HK-2 (cell line): ENCODE data around the gene SUSD6.
"Not testable (repeated sequence)": the region's sequence is repeated elsewhere in the genome, so short reads cannot be mapped to it uniquely, and the experiment has no call there.

Experiments
- DNase-seq: peaks from one replicate; pipeline ENCODE4 v3.0.0-alpha.2; 2018; ENCODE audit not compliant: unreplicated experiment

The SUSD6 gene

DNA sequence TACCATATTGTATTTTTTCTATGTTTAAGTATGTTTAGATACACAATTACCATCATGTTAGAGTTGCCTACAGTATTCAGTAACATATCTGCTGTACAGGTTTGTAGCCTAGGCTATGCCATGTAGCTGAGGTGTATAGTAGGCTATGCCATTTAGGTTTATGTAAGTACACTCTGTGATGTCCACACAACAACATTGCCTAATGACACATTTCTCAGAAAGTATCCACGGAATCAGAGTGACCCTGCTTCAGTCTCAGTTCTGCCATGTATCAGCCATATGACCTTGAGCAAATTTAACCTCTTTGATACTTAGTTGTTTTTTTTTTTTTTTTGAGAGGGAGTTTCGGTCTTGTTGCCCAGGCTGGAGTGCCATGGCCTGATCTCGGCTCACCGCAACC lies 12.7 kb downstream of the SUSD6 start:
- no peak for DNase-seq

DNA sequence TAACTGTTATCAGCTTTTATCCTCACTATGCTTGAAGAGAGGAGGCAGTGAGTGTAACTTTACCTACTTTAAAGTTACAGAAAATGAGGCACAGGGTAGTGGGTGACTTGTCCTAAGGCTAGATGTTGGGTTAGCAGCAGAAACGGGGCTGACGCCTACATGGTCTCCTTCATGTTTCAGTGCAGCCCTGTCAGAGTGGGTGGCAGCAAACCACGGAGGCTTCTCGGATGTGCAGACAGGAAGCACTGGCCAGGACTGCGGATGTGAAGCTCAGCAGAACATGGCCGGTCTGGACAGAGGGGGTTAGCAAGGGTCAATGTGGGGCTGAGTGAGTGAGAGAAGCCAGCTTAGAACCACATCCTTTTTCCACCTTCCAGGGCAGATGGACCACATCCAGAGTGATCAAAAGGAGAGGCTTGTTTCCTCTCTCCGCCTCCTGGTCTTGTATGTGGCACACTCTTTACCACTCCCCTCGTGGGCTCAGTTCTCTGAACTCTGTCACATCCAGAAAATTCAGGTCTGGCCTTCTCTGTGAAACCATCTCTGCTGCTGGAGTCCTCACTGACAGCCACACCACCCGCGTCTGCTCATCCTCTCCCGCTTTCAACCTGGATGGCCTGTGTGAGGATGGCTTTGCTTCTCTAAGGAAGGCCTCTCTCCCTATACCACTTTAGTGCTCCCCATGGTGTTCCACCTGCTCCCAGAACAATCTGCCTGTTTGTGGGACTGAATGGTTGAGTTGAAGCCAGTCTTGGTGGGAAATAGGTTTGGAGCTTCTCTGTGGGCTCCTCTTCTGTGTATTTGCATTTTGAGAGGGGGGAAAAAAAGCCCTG lies 14.1 kb downstream of the SUSD6 start:
- DNase-seq, result peak; percentile 42

DNA sequence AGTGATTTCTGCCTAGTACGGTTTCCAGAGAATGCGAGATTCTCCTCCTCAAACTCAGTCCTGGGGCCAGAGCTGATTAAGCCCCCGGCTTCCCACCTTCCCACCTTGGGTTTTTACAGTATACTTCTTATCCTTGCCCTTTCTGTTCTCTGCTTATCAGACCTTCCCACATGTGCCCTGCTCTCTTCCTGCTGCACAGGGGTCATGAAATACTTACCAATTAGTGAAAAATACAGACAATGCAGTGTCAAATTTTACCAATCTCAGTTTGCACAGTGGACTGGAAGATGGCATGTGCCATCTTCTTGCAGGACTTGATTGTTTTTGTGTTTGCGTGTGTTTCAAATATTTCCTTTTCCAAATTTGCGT lies 14.7 kb downstream of the SUSD6 start:
- no peak for DNase-seq

DNA sequence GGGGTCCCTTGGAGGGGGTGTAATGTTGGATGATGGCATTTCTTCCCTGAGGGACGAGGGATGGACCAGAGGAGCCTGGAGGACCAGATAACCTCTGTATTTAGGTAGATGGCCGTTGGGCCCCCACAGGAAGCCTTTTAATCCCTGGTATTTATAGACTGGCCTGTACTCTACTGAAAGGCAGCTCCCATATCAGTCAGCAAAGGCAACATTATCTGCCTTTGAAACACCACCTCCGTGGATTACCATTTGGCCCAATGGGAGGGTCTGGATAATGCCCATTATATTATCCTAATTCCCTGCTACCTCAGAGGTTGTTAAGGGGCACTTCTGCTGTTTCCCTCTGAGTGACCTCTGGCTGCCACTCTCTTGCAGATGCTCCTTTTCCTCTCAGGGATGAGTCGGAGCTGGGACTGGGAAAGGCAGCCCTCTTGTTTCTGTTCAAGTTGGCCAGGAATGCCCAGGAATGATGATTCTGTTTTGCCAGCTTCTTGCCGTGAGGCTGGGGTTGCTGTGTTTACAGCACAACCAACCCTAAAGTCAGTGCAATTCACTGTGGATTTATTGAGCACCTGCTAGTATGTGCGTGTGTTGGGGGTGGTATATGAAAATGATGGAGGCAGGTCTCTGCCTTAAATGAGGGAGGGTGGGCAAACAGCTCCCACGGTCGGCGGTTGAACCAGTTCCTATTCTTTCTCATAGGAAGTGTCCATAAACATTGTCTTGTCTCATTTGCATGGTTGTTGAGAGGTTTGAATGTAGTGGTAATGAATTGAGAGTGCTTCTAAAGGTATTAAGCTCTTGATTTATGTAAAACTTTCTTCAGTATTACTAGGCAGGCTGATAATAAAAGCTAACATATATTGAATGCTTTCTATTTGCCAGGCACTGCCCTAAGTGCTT lies 18.1 kb downstream of the SUSD6 start:
- DNase-seq, result no peak

DNA sequence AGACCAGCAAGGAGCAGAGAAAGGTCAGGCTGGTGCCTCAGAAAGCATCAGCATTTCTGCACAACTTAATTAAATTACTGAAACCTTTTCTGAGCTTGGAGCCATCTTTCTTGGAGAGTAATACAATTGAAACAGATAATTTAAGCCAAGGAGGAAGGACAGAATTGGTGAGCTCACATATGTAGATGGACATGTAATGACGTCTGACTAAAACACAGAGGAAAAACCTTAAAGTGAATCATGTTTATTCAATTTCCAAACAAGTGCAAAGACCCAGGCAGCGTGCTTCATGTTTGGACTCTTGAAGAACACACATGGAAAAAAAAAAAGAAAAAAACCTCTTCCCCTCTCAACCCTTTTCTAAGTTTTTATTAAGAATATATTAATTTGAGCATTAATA lies 19.0 kb downstream of the SUSD6 start:
- no peak for DNase-seq

DNA sequence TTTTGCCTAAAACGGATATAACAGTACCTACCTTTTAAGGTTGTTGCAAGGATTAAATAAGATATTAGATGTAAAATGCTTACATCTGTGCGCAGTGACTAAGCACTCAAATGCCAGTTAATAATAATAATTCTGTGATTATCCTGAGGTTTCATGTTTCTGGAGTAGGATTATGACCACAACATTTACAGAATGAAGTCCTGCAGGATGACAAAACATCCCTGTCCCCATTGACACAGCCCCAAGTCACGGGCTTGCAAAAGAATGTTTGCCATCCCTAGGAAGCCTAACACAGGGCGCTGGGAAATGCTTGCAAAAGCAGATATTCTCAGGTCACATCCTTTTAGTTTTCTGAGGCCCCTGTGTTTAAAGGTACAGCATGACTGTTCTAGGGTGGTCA lies 20.1 kb downstream of the SUSD6 start:
- DNase-seq, result no peak

DNA sequence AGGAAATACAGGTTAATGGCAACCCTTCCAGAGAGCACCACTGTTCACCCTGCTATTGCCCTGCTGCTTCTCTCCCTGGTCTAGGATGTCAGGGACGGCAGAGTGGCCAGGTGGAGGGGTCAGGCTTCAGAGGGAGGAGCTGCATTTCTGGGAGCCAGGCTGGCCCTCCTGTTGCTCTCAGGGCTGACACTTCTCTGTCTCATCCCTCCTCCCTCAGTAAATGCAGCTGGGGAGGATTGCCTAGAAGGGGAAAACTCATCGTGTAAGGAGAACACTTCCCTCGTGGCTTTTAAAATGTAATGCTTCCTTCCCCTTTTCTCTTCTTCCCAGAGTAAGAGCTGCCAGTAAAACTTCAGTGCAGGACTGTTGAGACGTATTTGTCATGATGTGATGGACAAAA lies 20.8 kb downstream of the SUSD6 start:
- no peak for DNase-seq

DNA sequence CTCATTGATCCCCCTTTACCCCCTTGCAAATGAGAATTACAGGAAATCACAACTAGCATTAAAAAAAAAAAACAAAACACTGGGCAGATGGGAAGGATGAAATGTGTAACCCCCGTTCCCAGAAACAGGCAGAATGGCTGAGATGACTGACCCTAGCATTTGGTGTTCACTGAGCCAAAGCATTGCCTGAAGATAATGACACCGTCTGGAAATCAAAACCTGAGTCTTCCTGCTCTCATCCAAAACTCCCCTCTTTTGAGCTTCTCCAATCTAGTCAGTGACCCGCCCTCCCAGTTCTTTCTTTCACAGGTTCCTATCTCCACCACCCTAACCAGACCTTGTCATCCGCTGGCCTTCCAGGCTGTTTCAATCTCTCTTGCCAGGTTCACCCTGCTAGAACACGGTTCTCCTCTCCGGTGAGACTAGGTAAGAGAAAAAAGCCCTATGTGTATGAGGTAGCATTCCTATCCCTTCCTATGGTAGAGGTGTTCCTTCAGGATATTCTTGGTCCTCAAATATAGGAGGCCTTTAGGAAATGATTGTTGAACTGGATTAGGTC lies 21.3 kb downstream of the SUSD6 start:
- DNase-seq, result no peak

DNA sequence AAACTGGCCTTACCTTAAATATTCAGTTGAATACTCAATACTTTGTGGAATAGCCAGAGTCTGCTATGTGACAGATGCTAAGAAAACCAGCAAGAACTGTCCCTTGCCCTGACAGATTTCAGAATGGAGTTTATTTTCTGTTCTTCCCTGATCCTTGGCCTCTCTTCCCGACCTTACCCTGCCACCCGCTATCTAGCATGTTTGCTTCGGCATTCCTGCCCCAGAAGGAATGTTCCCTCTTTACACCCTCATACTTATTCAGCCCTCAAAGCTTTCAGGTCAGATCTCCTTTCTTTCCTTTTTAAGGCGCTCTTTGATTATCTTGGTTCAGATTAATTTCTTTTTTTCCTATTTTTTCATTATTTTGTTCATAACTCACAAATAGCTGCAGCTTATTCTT lies 21.8 kb downstream of the SUSD6 start:
- no peak for DNase-seq

DNA sequence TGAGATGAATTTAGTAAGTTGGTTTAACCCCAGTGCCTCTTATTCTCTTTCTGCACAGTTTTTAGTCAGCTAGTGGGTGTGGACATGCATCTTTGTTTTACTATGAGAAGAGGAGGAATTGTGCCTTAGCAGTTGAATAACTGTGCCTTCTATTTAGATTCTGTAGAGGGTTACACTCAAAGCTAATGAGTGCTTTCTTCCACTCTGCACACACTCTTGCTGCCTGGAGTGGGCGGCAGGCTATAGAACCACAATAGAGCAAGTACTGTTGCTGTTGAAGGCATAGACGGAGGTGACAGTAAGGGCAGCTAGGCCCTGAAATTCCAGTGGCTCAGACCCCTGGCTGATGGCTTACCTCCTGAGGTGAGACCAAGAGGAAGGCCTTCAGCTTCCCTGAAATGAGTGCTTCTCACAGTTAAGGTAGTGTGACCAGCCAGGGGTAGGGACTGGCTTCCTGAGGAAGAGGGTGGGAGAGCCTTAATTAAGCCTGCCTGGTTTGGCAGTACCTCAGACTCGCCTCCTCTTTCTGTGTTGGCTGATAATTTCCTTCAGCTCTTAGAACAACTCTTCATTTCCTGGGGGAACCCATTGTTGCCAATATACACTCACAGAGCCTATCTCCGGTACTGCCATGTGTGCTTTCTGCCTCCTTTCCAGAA lies 24.7 kb downstream of the SUSD6 start:
- DNase-seq, result no peak

DNA sequence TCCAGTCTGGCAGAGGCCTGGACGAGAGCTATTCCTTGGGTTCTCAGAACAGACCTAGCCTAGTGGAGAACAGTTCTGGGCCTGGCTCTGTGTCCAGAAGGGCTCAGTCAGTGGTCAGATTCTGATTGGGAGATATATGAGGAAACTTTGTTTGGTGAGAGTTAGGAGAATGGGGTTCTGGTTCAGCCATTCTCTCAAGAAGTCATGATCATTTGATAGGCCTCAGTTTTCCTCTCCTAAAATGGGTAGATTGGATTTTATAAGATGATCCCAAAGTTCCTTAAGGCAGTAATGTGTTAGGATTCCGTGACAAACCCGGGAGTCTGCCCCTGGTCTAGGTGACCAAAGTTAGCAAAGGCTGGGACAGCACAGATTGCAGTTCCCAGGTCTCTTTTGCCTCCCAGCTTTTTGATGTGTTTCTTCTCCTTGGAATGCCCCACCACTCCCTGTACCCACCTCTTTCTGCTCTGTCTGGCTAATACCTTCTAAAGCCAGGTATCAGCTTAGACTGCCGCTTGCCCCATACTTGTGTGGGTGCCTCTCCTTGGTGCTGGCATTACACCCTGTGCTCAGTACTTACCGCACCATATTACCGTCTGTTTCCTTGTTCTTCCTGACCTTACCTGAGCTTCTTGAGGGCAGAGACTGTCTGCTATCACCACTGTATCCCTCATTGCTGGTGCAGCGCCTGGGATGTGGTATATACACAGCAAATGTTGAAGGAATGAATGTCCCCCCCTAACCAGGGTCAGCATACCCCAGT lies 25.5 kb downstream of the SUSD6 start:
- no peak for DNase-seq

DNA sequence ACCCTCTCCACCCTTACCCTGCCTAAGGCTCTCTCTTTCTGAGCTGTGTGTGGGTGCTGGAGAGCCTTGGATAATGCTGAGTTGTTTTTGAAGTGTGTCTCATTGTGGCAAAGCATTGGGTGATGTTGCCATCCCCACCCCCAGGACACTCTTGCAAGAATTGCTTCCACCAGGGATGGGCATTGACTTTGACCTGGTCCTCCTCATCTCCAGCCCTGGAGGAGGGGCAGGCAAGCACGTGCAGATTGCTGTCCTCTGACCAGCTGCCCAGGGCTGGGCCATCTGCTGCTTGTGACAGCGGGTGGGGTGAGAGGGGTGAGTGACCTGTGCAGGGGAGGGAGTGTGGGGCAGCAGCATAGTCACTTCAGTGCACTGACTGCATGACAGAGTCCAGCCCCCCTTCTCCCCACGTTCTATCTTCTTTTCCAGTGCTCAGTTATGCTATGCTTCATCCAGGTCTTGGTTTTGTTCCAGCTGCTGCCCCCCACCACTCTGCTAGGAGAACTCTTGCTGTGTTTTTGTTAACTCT lies 26.2 kb downstream of the SUSD6 start:
- no peak for DNase-seq

DNA sequence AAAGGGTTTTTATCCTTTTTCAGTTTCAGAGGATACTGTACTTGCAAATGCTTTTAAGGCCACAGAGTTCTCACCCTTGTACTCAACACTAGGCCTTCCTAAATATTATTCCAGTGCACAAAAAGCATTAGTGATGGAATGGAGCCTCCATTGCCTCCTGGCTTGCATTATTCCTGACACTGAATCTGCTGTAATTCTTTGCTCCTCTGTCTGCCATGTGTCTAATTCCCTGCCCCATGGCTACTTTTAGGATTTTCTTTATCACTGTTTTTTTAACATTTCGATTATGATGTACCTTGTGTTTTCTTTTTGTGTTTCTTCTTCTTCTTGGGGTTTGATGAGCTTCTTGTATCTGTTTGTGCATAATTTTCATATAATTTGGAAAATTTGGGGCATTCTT lies 29.5 kb downstream of the SUSD6 start:
- DNase-seq, result no peak

DNA sequence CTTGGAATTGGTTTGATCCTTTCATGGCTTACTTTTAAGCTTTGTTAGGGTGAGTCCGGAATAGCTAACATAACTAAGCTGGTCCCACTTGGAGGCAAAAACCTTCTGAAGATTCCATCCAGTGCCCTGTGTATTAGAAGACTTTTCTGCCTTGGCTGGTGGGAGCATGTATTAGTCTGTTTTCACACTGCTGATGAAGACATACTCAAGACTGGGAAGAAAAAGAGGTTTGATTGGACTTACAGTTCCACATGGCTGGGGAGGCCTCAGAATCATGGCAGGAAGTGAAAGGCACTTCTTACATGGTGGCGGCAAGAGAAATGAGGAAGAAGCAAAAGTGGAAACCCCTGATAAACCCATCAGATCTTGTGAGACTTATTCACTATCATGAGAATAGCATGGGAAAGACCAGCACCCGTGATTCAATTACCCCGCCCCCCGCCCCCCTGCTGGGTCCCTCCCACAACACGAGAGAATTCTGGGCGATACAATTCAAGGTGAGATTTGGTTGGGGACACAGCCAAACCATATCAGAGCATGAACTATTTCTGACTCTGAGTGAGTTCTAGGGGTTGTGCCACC lies 30.9 kb downstream of the SUSD6 start:
- not testable (repeated sequence) for DNase-seq

DNA sequence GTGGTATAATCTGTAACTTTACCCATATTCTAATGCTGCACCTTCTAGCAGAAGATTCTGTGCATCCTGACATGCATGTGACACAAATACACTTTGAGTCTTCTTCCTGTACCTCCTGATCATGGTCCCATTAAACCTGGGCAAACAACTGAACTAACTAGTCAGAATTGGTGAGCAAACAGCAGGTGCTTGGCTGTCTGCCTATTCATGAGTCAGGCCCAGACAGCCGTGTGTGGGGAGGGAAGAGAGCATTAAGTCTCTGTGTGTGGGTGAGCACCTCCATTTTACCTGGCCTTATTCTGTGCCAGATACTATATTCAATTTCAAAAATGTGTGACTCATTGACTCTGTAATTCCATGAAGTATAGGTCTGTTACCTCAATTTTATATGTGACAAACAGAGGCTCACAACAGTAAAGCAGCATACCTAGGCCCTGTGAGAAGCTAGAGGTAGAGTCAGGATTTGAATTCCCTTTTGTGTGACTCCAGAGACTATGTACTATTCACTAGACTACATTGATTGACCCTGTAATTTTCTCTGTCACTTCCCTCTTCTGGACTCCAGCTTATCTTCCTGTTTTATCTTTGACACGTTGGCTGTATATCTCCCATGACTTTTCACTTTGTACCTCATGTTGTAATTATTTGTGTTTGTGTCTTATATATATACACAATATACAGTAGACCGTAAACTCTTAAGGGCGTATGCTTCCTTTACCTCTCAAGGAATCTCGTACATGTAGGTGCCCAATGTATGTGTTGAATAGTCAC lies 32.2 kb downstream of the SUSD6 start:
- DNase-seq, result peak; percentile 49

DNA sequence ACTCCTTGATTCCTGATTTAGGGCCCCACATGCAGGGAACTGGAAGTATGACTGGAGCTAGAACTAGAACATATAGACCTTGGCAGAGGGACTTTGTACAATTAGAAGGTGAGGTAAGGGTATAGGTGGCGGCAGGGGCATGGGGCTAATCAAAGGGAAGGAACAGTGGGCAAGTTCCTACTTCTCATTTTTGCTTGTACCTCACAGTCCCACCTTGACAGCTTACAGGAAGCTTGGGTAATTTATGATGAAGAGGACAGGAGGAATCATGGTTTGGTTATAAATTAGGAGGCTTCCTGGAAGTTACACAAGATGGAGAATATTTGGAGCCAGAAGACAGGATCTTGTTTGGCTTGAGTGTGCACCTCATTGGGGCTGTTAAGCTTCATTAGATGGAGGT lies 33.4 kb downstream of the SUSD6 start:
- no peak for DNase-seq

DNA sequence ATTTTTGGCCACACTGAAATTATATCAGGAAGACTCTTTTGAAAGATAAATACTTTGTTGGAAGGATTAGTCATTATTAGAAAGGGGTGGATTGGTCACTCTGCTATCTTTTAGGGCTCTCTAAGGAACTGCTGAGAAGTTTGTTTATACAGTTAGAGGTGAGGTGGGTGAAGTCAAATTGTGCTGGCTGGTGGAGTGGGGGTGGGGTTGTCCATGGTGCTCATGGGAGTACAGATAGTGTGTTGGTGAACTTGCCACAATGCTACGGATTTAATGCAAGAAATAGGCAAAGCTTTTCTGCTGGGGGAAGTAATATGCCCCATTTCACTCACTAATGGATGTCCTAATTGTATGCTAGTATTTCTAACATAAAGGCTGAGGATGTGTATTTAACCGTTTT lies 35.8 kb downstream of the SUSD6 start:
- no peak for DNase-seq

DNA sequence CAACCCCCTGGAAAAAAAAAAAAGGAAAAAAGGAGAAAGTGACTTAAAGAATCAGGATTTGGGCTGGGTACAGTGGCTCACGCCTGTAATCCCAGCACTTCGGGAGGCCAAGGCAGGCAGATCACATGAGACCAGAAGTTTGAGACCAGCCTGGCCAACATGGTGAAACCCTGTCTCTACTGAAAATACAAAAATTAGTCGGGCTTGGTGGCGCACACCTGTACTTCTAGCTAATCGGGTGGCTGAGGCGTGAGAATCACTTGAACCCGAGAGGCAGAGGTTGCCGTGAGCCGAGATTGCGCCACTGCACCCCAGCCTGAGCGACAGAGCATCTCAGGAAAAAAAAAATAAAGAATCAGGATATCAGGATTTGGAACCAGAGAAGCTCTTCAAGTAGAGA lies 36.2 kb downstream of the SUSD6 start:
- not testable (repeated sequence) for DNase-seq

DNA sequence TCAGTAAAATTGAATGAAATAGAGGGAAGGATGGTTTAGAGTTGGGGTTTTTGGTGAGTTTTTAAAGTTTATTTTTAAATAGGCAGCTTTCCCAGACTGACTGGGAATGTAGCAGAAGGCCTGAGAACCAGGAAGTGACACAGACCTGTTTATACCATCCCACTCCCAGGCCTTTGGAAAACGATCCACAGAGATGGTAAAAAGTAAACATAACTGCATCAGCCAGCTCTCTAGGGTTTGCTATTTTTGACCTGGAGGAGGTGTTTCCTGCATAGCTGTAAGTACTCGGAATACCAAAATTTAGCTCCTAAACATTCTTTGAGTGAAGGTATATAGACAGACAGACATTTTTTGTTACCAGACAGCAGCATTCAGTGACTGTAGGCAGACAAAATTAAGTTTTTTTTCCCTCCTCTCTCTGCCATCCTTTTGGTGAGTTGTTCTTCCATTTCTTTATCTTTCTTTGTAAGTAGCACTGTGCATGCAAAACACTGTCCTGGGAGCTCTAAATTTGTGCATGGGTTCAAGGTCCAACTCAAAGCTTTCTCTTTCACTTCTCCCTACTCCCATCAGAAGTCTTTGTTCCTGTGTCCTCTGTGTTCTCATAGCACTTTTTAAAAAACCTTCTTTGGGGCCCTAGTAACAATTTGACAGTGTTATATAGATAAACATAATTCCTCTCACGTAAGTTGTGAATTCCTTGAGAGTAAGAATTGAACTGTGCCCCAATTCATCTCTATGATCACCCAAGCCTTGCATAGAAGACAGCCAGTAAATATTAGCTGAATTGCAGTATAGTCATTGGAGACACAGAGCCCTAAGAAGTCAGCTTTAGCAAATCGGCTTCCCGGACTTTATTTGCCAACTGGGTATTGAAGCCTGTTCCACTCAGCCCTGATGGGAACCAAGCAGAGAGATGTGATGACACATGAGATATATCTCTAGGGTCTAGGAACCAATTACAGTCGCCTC lies 37.4 kb downstream of the SUSD6 start:
- no peak for DNase-seq
